DND-41 (cell line): Measurements from ENCODE around the gene TSPAN12.
"Not testable (repeated sequence)": the region's sequence is repeated elsewhere in the genome, so short reads cannot be mapped to it uniquely, and the experiment has no call there.

ENCODE experiments used
- EZH2 ChIP-seq: IDR thresholded peaks from 3 replicates; pipeline ENCODE4 v1.6.1; 2012; ENCODE audit warnings: borderline replicate concordance, low read depth, mild to moderate bottlenecking, moderate library complexity, low read length, inconsistent platforms; ENCODE audit not compliant: severe bottlenecking
- TF ChIP-seq, protein P1 (sequence below): IDR thresholded peaks from 2 replicates; pipeline ENCODE4 v1.5.1; 2012; ENCODE audit warnings: borderline replicate concordance, low read length, moderate library complexity, mild to moderate bottlenecking; ENCODE audit not compliant: poor library complexity, severe bottlenecking; ENCODE audit errors: extremely low read depth

- TF ChIP-seq EZH2: not testable (repeated sequence)
- TF ChIP-seq, protein P1, sequence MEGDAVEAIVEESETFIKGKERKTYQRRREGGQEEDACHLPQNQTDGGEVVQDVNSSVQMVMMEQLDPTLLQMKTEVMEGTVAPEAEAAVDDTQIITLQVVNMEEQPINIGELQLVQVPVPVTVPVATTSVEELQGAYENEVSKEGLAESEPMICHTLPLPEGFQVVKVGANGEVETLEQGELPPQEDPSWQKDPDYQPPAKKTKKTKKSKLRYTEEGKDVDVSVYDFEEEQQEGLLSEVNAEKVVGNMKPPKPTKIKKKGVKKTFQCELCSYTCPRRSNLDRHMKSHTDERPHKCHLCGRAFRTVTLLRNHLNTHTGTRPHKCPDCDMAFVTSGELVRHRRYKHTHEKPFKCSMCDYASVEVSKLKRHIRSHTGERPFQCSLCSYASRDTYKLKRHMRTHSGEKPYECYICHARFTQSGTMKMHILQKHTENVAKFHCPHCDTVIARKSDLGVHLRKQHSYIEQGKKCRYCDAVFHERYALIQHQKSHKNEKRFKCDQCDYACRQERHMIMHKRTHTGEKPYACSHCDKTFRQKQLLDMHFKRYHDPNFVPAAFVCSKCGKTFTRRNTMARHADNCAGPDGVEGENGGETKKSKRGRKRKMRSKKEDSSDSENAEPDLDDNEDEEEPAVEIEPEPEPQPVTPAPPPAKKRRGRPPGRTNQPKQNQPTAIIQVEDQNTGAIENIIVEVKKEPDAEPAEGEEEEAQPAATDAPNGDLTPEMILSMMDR: not testable (repeated sequence)
These were observed 76.0 kb downstream of the TSPAN12 start for GRCh38 chr7:120781924-120782323.
